Measurements from ENCODE around the gene DCUN1D2.

DCUN1D2 gene

GRCh38 chr13:113458253-113459065, 32.1 kb downstream of the DCUN1D2 start:
- 79% methylated on average over 18 of the region's 23 CpGs for WGBS (ENCODE audit: insufficient coverage)
- Histone ChIP-seq H3K4me1 (ENCODE audit: control extremely low read depth in 1 of 4, control insufficient read depth in 4 of 4, insufficient read depth in 4 of 4, low read length in 3 of 4) (no peaks in the 10 kb centered on the region), H3K9me3 (ENCODE audit: control extremely low read depth in 1 of 5, control insufficient read depth in 4 of 5, insufficient read depth in 2 of 5, low read depth in 1 of 5, low read length in 4 of 5) (no peaks in the 10 kb centered on the region), H3K36me3 (ENCODE audit: control insufficient read depth in 4 of 4, insufficient read depth in 4 of 4, low read length in 3 of 4) (peaks cover 5 to 67% (median 43%) of the 10 kb centered on the region in 4 experiments), H3K4me3 (ENCODE audit: control insufficient read depth in 1 of 7, extremely low read depth in 1 of 7, insufficient read depth in 4 of 7, low read depth in 2 of 7, low read length in 6 of 7) (no peak overlapping the region), H3K27me3 (replicated peaks in 2 of 5; ENCODE audit: control insufficient read depth in 4 of 5, insufficient read depth in 5 of 5, low read length in 4 of 5) (no peaks in the 10 kb centered on the region), H3K27ac (ENCODE audit: insufficient read depth in 1 of 2, low read depth in 1 of 2, low read length in 2 of 2, poor library complexity in 1 of 2, severe bottlenecking in 2 of 2) (no peak overlapping the region)
- DNase-seq, result peak; percentile 34 to 57 (median 38)
- CTCF ChIA-PET, result interaction anchor here (0.6 to 10.6 kb wide), 14 partner anchors 8 to 115 kb away, joined by 3 to 111 read pairs (median 4); no protein-coding TSS in a partner anchor
- POLR2A ChIA-PET, result no interaction called here

DNA sequence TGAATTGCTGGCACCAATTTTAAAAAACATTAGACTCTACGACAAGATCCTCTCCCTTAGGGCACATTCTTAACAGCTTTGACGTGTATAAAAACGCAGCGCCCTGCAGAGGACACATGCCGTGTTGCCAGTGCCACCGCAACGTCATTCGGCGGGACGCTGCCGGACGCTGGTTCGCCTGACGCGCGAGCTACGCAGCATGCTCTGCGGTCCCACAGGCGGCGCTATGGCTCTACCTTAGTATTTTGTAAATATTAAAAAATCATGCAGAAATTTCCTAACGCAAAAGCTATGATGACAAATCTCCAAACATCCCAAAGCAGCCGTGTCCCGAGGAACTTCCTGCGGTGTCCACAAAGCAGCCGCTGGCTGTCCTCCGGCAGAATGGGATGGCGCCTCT, 33.0 kb downstream of the DCUN1D2 start:
- Histone ChIP-seq H3K9me3 (ENCODE audit: control extremely low read depth in 1 of 5, control insufficient read depth in 4 of 5, insufficient read depth in 2 of 5, low read depth in 1 of 5, low read length in 4 of 5) (no peaks in the 10 kb centered on the region), H3K36me3 (ENCODE audit: control insufficient read depth in 4 of 4, insufficient read depth in 4 of 4, low read length in 3 of 4) (peaks cover 5 to 67% (median 43%) of the 10 kb centered on the region in 4 experiments), H3K27me3 (replicated peaks in 2 of 5; ENCODE audit: control insufficient read depth in 4 of 5, insufficient read depth in 5 of 5, low read length in 4 of 5) (no peaks in the 10 kb centered on the region), H3K4me1 (ENCODE audit: control extremely low read depth in 1 of 4, control insufficient read depth in 4 of 4, insufficient read depth in 4 of 4, low read length in 3 of 4) (no peaks in the 10 kb centered on the region), H3K27ac (ENCODE audit: insufficient read depth in 1 of 2, low read depth in 1 of 2, low read length in 2 of 2, poor library complexity in 1 of 2, severe bottlenecking in 2 of 2) (no peak overlapping the region), H3K4me3 (ENCODE audit: control insufficient read depth in 1 of 7, extremely low read depth in 1 of 7, insufficient read depth in 4 of 7, low read depth in 2 of 7, low read length in 6 of 7) (no peak overlapping the region)
- ChIA-PET CTCF (interaction anchor here (0.6 to 10.6 kb wide), 16 partner anchors 8 to 159 kb away, joined by 3 to 111 read pairs (median 4); no protein-coding TSS in a partner anchor), POLR2A (no interaction called here)
- DNase-seq, result no peak
- 98% methylated on average over 12 of the region's 27 CpGs for WGBS (ENCODE audit: insufficient coverage)

DNA sequence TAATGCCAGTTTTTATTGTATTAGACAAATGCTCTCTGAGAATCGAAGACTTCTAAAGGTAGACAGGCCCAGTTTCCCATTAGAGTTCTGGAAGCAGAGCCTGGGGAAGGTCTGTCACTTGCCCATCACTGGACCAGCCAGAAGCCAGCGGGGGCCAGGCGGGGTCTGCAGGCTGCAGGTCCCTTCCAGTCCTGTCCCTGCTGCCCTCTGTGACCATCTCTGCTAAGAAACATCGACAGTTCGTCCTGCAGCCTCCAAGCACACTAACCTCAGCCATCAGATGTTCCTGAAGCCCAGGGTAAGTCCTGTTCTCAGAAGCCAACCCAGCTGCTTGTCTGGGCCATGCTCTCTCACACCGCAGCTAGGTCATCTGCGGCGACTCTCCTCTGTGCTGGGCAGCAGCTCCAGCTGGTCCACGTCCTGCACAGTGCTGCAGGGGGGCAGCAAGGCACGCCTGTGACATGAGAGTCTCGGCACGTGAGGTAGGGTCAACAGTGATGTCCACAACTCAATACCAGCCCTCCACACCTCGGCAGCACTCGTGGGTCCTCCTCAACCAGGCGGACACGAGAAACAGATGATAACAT, 34.3 kb downstream of the DCUN1D2 start:
- Histone ChIP-seq H3K4me1 (ENCODE audit: control extremely low read depth in 1 of 4, control insufficient read depth in 4 of 4, insufficient read depth in 4 of 4, low read length in 3 of 4) (no peaks in the 10 kb centered on the region), H3K9me3 (ENCODE audit: control extremely low read depth in 1 of 5, control insufficient read depth in 4 of 5, insufficient read depth in 2 of 5, low read depth in 1 of 5, low read length in 4 of 5) (no peaks in the 10 kb centered on the region), H3K36me3 (ENCODE audit: control insufficient read depth in 4 of 4, insufficient read depth in 4 of 4, low read length in 3 of 4) (peaks cover 5 to 62% (median 43%) of the 10 kb centered on the region in 4 experiments), H3K4me3 (ENCODE audit: control insufficient read depth in 1 of 7, extremely low read depth in 1 of 7, insufficient read depth in 4 of 7, low read depth in 2 of 7, low read length in 6 of 7) (no peak overlapping the region), H3K27ac (ENCODE audit: insufficient read depth in 1 of 2, low read depth in 1 of 2, low read length in 2 of 2, poor library complexity in 1 of 2, severe bottlenecking in 2 of 2) (no peak overlapping the region), H3K27me3 (replicated peaks in 2 of 5; ENCODE audit: control insufficient read depth in 4 of 5, insufficient read depth in 5 of 5, low read length in 4 of 5) (no peaks in the 10 kb centered on the region)
- ChIA-PET CTCF (interaction anchor here (10.6 kb wide), 1 partner anchor 105 kb away, joined by 111 read pairs; no protein-coding TSS in a partner anchor), POLR2A (no interaction called here)
- DNase-seq, result no peak
- 96% methylated on average over 13 of the region's 16 CpGs for WGBS (ENCODE audit: insufficient coverage)

- ChIA-PET CTCF (interaction anchor here (10.6 kb wide), 1 partner anchor 106 kb away, joined by 111 read pairs; no protein-coding TSS in a partner anchor), POLR2A (no interaction called here)
- Histone ChIP-seq H3K27ac (ENCODE audit: insufficient read depth in 1 of 2, low read depth in 1 of 2, low read length in 2 of 2, poor library complexity in 1 of 2, severe bottlenecking in 2 of 2) (no peak overlapping the region), H3K4me3 (ENCODE audit: control insufficient read depth in 1 of 7, extremely low read depth in 1 of 7, insufficient read depth in 4 of 7, low read depth in 2 of 7, low read length in 6 of 7) (no peak overlapping the region), H3K9me3 (ENCODE audit: control extremely low read depth in 1 of 5, control insufficient read depth in 4 of 5, insufficient read depth in 2 of 5, low read depth in 1 of 5, low read length in 4 of 5) (no peaks in the 10 kb centered on the region), H3K4me1 (ENCODE audit: control extremely low read depth in 1 of 4, control insufficient read depth in 4 of 4, insufficient read depth in 4 of 4, low read length in 3 of 4) (no peaks in the 10 kb centered on the region), H3K36me3 (ENCODE audit: control insufficient read depth in 4 of 4, insufficient read depth in 4 of 4, low read length in 3 of 4) (peaks cover 3 to 55% (median 40%) of the 10 kb centered on the region in 4 experiments), H3K27me3 (replicated peaks in 2 of 5; ENCODE audit: control insufficient read depth in 4 of 5, insufficient read depth in 5 of 5, low read length in 4 of 5) (no peaks in the 10 kb centered on the region)
- DNase-seq, result no peak
- WGBS (ENCODE audit: insufficient coverage), result 98% methylated on average over 17 of the region's 18 CpGs
These were observed 35.1 kb downstream of the DCUN1D2 start for GRCh38 chr13:113455384-113455783.

DNA sequence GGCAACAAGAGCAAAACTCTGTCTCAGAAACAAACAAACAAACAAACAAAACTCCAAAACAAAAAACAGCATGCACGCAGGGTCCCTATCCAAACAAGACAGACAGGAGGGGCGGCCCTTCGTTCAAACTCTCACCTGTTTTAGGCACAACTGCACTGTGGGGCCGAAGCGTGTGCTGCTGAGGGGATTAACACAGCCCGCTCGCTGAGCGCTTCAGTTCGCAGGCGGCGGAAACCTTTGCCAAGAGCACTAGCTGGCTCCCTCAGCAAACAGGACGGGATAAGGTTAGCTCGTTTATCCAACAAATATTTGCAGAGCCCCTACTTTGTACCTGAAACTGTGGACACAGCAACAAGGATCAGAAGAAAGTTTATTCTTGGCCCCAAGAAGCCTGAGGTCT, 35.6 kb downstream of the DCUN1D2 start:
- 98% methylated on average over 13 of the region's 13 CpGs for WGBS (ENCODE audit: insufficient coverage)
- POLR2A ChIA-PET, result no interaction called here
- no peaks in the 10 kb centered on the region for H3K4me1 ChIP-seq (ENCODE audit: control extremely low read depth in 1 of 4, control insufficient read depth in 4 of 4, insufficient read depth in 4 of 4, low read length in 3 of 4)

DNA sequence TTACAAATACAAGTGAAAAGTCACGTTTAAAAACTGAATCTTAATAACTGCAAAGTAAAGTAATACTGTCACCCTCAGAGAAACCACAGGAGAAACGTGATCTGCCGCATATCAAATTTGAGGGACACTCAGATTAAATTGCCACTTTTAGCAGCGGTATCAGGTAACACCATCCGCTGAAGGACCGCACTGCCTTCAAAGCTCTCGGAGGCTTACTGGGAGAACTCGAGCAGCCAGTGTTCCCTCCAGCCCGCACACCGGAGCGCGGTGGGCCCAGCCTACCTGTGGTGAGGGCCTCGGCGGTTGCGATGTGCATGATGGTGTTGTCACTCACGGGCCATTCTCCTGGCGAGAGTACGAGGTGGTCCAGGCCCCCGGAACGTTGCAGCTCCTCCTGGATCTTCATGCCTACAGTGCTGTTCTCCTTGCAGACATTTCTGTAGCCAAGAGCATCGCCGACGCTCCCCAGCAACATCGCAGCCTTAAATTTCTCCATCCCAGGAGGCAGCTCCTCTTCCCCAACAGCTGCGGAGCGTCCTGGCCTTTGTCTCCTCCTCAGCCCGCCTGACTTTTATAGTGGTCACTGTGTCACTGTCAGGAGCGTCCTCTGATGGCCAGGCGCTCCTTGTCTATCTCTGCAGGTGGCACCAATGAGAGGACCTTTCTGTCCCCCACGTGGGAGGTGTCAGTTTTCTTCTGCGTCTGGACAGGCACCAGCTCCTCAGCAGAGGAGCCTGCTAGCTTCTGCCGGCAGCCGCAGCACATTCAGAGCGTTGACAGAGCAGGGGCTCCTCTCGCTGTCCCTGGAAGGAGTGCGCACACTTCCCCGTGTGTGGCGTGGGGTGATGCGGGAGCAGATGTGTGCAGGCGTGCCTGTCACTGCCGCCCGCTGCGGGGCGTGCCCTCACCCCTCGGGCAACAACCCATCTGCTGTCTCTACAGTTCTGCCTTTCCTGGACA, 37.3 kb downstream of the DCUN1D2 start, which contains the start of gene ADPRHL1:
ADPRHL1 (minus strand) TSS at position 547 of the 960 bp plus-strand sequence; CDS start at position 496, 51 bp downstream.
- Histone ChIP-seq H3K27me3 (replicated peaks in 2 of 5; ENCODE audit: control insufficient read depth in 4 of 5, insufficient read depth in 5 of 5, low read length in 4 of 5) (no peaks in the 10 kb centered on the region), H3K4me3 (ENCODE audit: control insufficient read depth in 1 of 7, extremely low read depth in 1 of 7, insufficient read depth in 4 of 7, low read depth in 2 of 7, low read length in 6 of 7) (no peak within 1 kb of the TSS), H3K4me1 (ENCODE audit: control extremely low read depth in 1 of 4, control insufficient read depth in 4 of 4, insufficient read depth in 4 of 4, low read length in 3 of 4) (no peaks in the 10 kb centered on the region), H3K9me3 (ENCODE audit: control extremely low read depth in 1 of 5, control insufficient read depth in 4 of 5, insufficient read depth in 2 of 5, low read depth in 1 of 5, low read length in 4 of 5) (no peaks in the 10 kb centered on the region), H3K27ac (ENCODE audit: insufficient read depth in 1 of 2, low read depth in 1 of 2, low read length in 2 of 2, poor library complexity in 1 of 2, severe bottlenecking in 2 of 2) (no peak within 1 kb of the TSS), H3K36me3 (ENCODE audit: control insufficient read depth in 4 of 4, insufficient read depth in 4 of 4, low read length in 3 of 4) (peaks cover 0 to 35% (median 25%) of the 10 kb centered on the region in 4 experiments)
- no peak for DNase-seq
- ChIA-PET CTCF (interaction anchor here (1.2 to 2.1 kb wide), 3 partner anchors 13 to 109 kb away, joined by 3 to 7 read pairs (median 3); no protein-coding TSS in a partner anchor), POLR2A (no interaction called here)
- WGBS (ENCODE audit: insufficient coverage), result 97% methylated on average over 45 of the region's 45 CpGs

More for the DNA sequence above, 35.6 kb downstream of the DCUN1D2 start:
- DNase-seq, result no peak
- Histone ChIP-seq H3K27ac (ENCODE audit: insufficient read depth in 1 of 2, low read depth in 1 of 2, low read length in 2 of 2, poor library complexity in 1 of 2, severe bottlenecking in 2 of 2) (no peak overlapping the region), H3K36me3 (ENCODE audit: control insufficient read depth in 4 of 4, insufficient read depth in 4 of 4, low read length in 3 of 4) (peaks cover 3 to 51% (median 36%) of the 10 kb centered on the region in 4 experiments), H3K9me3 (ENCODE audit: control extremely low read depth in 1 of 5, control insufficient read depth in 4 of 5, insufficient read depth in 2 of 5, low read depth in 1 of 5, low read length in 4 of 5) (no peaks in the 10 kb centered on the region), H3K4me3 (ENCODE audit: control insufficient read depth in 1 of 7, extremely low read depth in 1 of 7, insufficient read depth in 4 of 7, low read depth in 2 of 7, low read length in 6 of 7) (no peak overlapping the region), H3K27me3 (replicated peaks in 2 of 5; ENCODE audit: control insufficient read depth in 4 of 5, insufficient read depth in 5 of 5, low read length in 4 of 5) (no peaks in the 10 kb centered on the region)
- CTCF ChIA-PET, result interaction anchor here (1.2 to 10.6 kb wide), 2 partner anchors 10 to 107 kb away, joined by 4 to 111 read pairs; no protein-coding TSS in a partner anchor

Data from common myeloid progenitor, CD34-positive (primary cell).